H1 (cell line): ENCODE data around the gene ARHGDIG. TPM values are rescaled to one million over a fixed set of nuclear protein-coding genes. Genes with fewer than 3 reads are reported as not detected.

Experiments
- HDAC6 ChIP-seq: IDR thresholded peaks from one replicate; pipeline ENCODE4 v1.7.1; 2012; ENCODE audit warnings: low read depth, mild to moderate bottlenecking, inconsistent platforms, low read length, moderate library complexity
- JUND ChIP-seq: IDR thresholded peaks from 2 replicates; pipeline ENCODE4 v1.6.1; 2011; ENCODE audit warnings: mild to moderate bottlenecking, improper control_type of control experiment, low read length
- SIN3A ChIP-seq, 2 experiments: IDR thresholded peaks in 1 of 2; conservative IDR thresholded peaks in 1 of 2; 2 replicates each; pipeline ENCODE4 v1.6.1; 2011 to 2012; ENCODE audit warnings: low read length in 2 of 2, improper control_type of control experiment in 1 of 2, low read depth in 1 of 2, mild to moderate bottlenecking in 1 of 2
- SP2 ChIP-seq: IDR thresholded peaks from 2 replicates; pipeline ENCODE4 v1.6.1; 2012; ENCODE audit warnings: mild to moderate bottlenecking, low read length, inconsistent platforms
- polyA plus RNA-seq, 7 experiments: library from polyadenylated mRNA; depleted of rRNA in 3 of 7; stranded (reverse) in 5 of 7; unstranded in 2 of 7; fragments of >200 nt in 5 of 7; fragments of 200-250 nt in 2 of 7; gene quantifications; 1 replicate in 5 of 7; 2 replicates in 1 of 7; 4 replicates in 1 of 7; pipeline versions ENCODE4 v1.2.1 to v1.2.3, GENCODE V29; 2011 to 2013; ENCODE audit warnings: missing spikeins in 2 of 7, mixed read lengths in 2 of 7
- total RNA-seq: library from RNA; stranded (reverse); fragmentation: NEBNext Ultra II Directional; extraction: Animal tissue kit (Norgen Biotek cat#: 25700); gene quantifications from 2 replicates; pipeline ENCODE4 v1.2.1, GENCODE V29; 2021

Gene ARHGDIG
- total and polyA plus RNA-seq, 2 of the 8 experiments (the other 6 are each of a cell fraction or from before 2014, with no cell fraction given), result 1.2 to 2.9 TPM

DNA sequence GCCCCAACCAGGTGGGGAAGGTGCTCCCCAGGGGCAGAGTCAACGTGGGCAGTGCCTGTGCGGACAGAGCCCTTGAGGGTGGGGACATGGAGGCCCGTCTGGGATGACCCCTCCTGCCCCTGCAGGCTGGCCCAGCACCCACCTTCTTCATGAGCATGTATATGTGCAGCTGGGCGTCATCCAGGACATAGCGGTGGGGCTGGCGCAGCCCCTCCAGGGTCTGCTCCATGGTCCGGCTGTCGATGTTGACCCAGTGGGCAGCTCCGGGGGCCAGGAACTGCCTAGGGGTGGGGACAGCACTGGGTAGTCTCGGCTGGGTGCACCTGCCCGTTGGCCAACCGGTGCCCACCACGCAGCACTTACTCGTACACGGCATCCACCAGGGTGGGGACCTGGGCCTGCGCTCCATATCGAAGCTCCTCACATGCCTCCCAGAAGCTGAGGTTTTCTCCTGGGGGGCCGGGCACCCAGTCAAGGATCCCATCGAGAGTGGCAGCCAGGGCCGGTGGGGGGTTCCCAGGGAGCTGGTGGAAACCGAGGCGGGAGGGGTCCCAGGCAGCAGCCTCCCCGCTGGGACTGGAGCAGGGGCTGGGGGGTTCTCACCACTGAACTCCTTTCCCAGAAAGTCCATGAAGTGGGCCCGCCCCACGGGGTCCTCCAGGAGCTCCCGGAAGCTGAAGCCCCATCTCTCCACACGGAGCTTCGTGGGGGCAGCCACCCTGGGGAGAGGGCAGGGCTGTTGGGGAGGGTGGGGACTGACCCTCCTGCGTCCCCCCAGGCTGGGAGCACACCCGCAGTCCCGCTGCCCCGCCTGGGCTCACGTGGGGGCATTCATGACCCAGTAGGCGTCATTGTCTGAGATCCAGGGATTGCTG lies 9.8 kb upstream of the ARHGDIG start (continued):
- no peak for TF ChIP-seq SIN3A (conservative IDR thresholded peaks at IDR 0.05 in 1 of 2, IDR thresholded peaks at IDR 0.05 in 1 of 2; ENCODE audit: low read depth in 1 of 2, low read length in 2 of 2)
- TF ChIP-seq SP2, result no peak
- no peak for TF ChIP-seq JUND
- no peak for TF ChIP-seq HDAC6
